ENCODE measurements around the gene PLD2.

GRCh38 chr17:4800462-4801196, 6.3 kb upstream of the PLD2 start:
- TF ChIP-seq CTCF (IDR thresholded peaks at IDR 0.05) (no peak), POLR2A (IDR thresholded peaks at IDR 0.05) (no peak), EP300 (IDR thresholded peaks at IDR 0.05) (no peak)

All from gastroesophageal sphincter (tissue), 3 donors.